ENCODE results near the gene NFYC.

DNA sequence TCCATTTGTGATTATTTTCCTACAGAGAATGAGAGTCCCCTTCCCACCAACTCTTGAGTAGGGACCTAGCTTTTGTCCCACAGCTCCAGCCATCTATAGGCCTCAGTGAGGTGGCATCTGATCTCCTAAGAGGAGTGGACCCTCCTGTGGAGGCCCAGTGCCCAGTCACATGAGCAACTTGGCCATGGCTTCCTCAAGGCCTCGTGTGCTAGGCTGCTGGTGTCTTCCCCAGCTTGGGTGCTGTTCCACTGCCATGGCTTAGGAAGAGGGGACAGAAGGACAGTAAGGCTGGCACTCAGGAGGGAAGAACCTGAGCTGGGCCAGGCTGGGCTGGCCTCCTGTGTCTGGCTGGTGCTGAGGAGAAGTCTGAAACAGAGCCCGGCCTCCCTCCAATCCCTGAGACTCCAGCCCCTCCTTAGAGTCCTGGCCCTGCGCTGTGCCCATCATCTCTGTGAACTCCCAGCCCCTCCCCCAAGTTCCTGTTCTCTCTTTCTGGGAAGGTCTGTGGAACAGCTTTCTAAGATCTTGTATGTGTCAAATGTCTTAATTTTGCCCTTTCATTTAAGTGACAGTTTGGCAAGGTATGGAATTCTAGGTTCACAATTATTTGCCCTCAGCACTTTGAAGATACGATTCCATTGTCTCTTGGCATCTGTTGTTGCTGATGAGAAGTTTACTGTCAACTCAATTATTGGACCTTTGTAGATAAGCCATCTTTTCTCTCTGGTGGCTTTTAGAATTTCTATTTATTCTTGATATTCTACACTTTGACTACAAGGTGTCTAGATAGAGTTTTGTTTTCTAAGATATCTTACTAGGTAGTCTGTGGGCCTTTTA is 85.0 kb downstream of the NFYC start:
- TF ChIP-seq POLR2A (IDR thresholded peaks at IDR 0.05) (no peak), EP300 (IDR thresholded peaks at IDR 0.05) (no peak)
- TF ChIP-seq, protein P1, sequence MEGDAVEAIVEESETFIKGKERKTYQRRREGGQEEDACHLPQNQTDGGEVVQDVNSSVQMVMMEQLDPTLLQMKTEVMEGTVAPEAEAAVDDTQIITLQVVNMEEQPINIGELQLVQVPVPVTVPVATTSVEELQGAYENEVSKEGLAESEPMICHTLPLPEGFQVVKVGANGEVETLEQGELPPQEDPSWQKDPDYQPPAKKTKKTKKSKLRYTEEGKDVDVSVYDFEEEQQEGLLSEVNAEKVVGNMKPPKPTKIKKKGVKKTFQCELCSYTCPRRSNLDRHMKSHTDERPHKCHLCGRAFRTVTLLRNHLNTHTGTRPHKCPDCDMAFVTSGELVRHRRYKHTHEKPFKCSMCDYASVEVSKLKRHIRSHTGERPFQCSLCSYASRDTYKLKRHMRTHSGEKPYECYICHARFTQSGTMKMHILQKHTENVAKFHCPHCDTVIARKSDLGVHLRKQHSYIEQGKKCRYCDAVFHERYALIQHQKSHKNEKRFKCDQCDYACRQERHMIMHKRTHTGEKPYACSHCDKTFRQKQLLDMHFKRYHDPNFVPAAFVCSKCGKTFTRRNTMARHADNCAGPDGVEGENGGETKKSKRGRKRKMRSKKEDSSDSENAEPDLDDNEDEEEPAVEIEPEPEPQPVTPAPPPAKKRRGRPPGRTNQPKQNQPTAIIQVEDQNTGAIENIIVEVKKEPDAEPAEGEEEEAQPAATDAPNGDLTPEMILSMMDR (IDR thresholded peaks at IDR 0.05), result no peak

Data from sigmoid colon (tissue), 4 donors.